OCI-LY3 (cell line): ENCODE results near the gene FRMD3.

ENCODE experiments used
- CTCF ChIP-seq: fragments of 200-600, 300-600 bp; sonication (generic); IDR thresholded peaks from 2 replicates; pipeline ENCODE4 v1.5.1; 2014; ENCODE audit warnings: antibody characterized with exemption, low read length, low read depth
- EZH2phosphoT487 ChIP-seq: fragments of 200-600 bp; shearing (Covaris generic); IDR thresholded peaks from 2 replicates; pipeline ENCODE4 v1.6.1; 2018; ENCODE audit warnings: antibody characterized with exemption, mixed run types, low read depth

- TF ChIP-seq CTCF (no peak), EZH2phosphoT487 (no peak)
These were observed 317.5 kb downstream of the FRMD3 start for GRCh38 chr9:83220730-83221129.
